GM12878 (cell line): ENCODE data around the gene BAX. TPM values are rescaled to one million over a fixed set of nuclear protein-coding genes. Genes with fewer than 3 reads are reported as not detected.
A peak's percentile ranks its signal among the peaks of the same experiment; 100 is the strongest.

Source experiments
- HDAC6 ChIP-seq: fragments of 200-600 bp; sonication (generic); IDR thresholded peaks from one replicate; pipeline ENCODE4 v1.8.0; 2017; ENCODE audit warnings: antibody characterized with exemption; ENCODE audit not compliant: unreplicated experiment
- MYB ChIP-seq: fragments of 150-350 bp; IDR thresholded peaks from 2 replicates; pipeline ENCODE4 v1.6.1; 2014; ENCODE audit warnings: mild to moderate bottlenecking, low read depth, low read length, borderline replicate concordance
- NRF1 ChIP-seq: conservative IDR thresholded peaks from 2 replicates; pipeline ENCODE4 v1.6.1; 2011; ENCODE audit warnings: mild to moderate bottlenecking, low read depth, low read length, improper control_type of control experiment
- RAD51 ChIP-seq: fragments of 450-650 bp; IDR thresholded peaks from 2 replicates; pipeline ENCODE4 v1.6.1; 2016; ENCODE audit warnings: moderate library complexity, mild to moderate bottlenecking, inconsistent platforms
- RFX5 ChIP-seq: IDR thresholded peaks from 2 replicates; pipeline ENCODE4 v1.6.1; 2011; ENCODE audit warnings: low read depth, low read length, improper control_type of control experiment
- SIN3A ChIP-seq: IDR thresholded peaks from 2 replicates; pipeline ENCODE4 v1.6.1; 2012; ENCODE audit warnings: low read depth, low read length, improper control_type of control experiment
- polyA plus RNA-seq, 11 experiments: library from polyadenylated mRNA; depleted of rRNA in 4 of 11; unstranded in 6 of 11; stranded (reverse) in 5 of 11; fragments of >200 nt; fragmentation: Nextera tagmentation in 4 of 11; fragmentation: Illumina TruSeq in 1 of 11; extraction: Ambion mirVana in 4 of 11; extraction: Trizol in 1 of 11; gene quantifications; 1 replicate in 1 of 11; 2 replicates in 10 of 11; pipeline versions ENCODE4 v1.2.1 to v1.2.3, GENCODE V29; 2011 to 2016; ENCODE audit warnings: inconsistent platforms in 2 of 11, missing spikeins in 2 of 11, low read depth in 1 of 11
- total RNA-seq, 4 experiments: library from RNA; depleted of rRNA in 3 of 4; stranded (reverse); fragments of >200 nt in 3 of 4; fragmentation: Illumina TruSeq in 1 of 4; extraction: Trizol in 1 of 4; gene quantifications; 2 replicates each; pipeline versions ENCODE4 v1.2.1 to v1.2.3, GENCODE V29; 2013 to 2021
- TF ChIP-seq, protein P1 (sequence below): IDR thresholded peaks from 2 replicates; pipeline ENCODE4 v1.6.1; 2012; ENCODE audit warnings: improper control_type of control experiment, low read depth, low read length; ENCODE audit not compliant: insufficient replicate concordance
- TF ChIP-seq, protein P2 (sequence below): fragments of 450-650 bp; IDR thresholded peaks from 2 replicates; pipeline ENCODE4 v1.6.1; 2016; ENCODE audit warnings: mild to moderate bottlenecking, moderate library complexity, borderline replicate concordance

BAX gene
- total and polyA plus RNA-seq, 10 of the 15 experiments (the other 5 are each of a cell fraction or from before 2014, with no cell fraction given) = 7.2 to 221 (median 137) TPM

DNA sequence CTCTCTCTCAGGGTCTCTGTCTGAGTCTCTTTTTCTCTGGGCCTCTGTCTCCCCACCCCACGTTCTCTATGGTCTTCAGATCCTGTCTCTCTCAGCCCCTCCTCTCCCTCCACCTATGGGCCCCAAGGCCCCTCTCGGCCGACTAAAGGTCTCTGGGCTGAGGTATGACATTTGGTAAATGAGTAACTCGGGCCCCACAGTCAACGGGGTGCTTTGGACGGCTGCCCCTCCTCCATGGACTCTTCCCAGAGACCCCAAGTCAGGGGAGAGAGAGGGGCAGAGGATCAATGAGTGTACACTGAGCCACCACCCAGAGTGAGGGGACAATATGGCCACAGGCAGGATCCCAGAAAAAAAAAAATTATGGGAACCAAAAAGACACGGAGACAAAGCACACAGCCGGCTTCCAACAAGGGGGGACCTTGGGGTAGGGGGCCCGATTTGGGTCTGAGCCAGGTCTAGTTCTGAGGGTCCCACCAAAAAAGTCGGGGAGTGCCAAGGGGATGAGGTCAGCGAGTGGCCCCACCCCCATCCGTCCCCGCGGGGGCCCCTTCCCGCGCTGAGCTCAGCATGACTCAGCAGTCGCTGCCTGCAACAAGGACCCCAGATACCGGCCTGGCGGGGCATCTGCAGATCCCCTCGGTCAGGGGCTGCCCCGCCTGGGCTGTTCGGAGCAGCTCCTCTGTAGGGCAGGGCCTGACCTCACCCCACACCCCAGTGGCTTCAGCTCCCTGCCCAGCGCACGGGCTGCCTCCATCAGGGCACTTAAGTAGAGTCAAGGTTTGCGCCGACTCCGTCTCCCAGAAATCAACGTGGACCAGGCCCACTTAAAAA, 8.9 kb downstream of the BAX start (continued):
- TF ChIP-seq MYB = no peak
- peak; percentile 93 for TF ChIP-seq RFX5
- TF ChIP-seq HDAC6 = no peak
- no peak for TF ChIP-seq NRF1
- TF ChIP-seq, protein P1, sequence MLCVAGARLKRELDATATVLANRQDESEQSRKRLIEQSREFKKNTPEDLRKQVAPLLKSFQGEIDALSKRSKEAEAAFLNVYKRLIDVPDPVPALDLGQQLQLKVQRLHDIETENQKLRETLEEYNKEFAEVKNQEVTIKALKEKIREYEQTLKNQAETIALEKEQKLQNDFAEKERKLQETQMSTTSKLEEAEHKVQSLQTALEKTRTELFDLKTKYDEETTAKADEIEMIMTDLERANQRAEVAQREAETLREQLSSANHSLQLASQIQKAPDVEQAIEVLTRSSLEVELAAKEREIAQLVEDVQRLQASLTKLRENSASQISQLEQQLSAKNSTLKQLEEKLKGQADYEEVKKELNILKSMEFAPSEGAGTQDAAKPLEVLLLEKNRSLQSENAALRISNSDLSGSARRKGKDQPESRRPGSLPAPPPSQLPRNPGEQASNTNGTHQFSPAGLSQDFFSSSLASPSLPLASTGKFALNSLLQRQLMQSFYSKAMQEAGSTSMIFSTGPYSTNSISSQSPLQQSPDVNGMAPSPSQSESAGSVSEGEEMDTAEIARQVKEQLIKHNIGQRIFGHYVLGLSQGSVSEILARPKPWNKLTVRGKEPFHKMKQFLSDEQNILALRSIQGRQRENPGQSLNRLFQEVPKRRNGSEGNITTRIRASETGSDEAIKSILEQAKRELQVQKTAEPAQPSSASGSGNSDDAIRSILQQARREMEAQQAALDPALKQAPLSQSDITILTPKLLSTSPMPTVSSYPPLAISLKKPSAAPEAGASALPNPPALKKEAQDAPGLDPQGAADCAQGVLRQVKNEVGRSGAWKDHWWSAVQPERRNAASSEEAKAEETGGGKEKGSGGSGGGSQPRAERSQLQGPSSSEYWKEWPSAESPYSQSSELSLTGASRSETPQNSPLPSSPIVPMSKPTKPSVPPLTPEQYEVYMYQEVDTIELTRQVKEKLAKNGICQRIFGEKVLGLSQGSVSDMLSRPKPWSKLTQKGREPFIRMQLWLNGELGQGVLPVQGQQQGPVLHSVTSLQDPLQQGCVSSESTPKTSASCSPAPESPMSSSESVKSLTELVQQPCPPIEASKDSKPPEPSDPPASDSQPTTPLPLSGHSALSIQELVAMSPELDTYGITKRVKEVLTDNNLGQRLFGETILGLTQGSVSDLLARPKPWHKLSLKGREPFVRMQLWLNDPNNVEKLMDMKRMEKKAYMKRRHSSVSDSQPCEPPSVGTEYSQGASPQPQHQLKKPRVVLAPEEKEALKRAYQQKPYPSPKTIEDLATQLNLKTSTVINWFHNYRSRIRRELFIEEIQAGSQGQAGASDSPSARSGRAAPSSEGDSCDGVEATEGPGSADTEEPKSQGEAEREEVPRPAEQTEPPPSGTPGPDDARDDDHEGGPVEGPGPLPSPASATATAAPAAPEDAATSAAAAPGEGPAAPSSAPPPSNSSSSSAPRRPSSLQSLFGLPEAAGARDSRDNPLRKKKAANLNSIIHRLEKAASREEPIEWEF = no peak
- TF ChIP-seq, protein P2, sequence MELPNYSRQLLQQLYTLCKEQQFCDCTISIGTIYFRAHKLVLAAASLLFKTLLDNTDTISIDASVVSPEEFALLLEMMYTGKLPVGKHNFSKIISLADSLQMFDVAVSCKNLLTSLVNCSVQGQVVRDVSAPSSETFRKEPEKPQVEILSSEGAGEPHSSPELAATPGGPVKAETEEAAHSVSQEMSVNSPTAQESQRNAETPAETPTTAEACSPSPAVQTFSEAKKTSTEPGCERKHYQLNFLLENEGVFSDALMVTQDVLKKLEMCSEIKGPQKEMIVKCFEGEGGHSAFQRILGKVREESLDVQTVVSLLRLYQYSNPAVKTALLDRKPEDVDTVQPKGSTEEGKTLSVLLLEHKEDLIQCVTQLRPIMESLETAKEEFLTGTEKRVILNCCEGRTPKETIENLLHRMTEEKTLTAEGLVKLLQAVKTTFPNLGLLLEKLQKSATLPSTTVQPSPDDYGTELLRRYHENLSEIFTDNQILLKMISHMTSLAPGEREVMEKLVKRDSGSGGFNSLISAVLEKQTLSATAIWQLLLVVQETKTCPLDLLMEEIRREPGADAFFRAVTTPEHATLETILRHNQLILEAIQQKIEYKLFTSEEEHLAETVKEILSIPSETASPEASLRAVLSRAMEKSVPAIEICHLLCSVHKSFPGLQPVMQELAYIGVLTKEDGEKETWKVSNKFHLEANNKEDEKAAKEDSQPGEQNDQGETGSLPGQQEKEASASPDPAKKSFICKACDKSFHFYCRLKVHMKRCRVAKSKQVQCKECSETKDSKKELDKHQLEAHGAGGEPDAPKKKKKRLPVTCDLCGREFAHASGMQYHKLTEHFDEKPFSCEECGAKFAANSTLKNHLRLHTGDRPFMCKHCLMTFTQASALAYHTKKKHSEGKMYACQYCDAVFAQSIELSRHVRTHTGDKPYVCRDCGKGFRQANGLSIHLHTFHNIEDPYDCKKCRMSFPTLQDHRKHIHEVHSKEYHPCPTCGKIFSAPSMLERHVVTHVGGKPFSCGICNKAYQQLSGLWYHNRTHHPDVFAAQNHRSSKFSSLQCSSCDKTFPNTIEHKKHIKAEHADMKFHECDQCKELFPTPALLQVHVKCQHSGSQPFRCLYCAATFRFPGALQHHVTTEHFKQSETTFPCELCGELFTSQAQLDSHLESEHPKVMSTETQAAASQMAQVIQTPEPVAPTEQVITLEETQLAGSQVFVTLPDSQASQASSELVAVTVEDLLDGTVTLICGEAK = no peak; the same call in 1 of the 2 replicates
- no peak for TF ChIP-seq RAD51
- no peak; the same call in 1 of the 2 replicates for TF ChIP-seq SIN3A
